GM12878 (cell line): Measurements from ENCODE around the gene APBB1IP. TPM values are rescaled to one million over a fixed set of nuclear protein-coding genes. Genes with fewer than 3 reads are reported as not detected.

Source experiments
- CUX1 ChIP-seq: IDR thresholded peaks from 2 replicates; pipeline ENCODE4 v1.6.1; 2012; ENCODE audit warnings: improper control_type of control experiment, low read depth, low read length; ENCODE audit not compliant: insufficient replicate concordance
- E4F1 ChIP-seq: fragments of 450-650 bp; IDR thresholded peaks from 2 replicates; pipeline ENCODE4 v1.6.1; 2018; ENCODE audit warnings: borderline replicate concordance, mild to moderate bottlenecking; ENCODE audit not compliant: partially characterized antibody
- HCFC1 ChIP-seq: fragments of 150-350 bp; IDR thresholded peaks from 2 replicates; pipeline ENCODE4 v1.6.1; 2014; ENCODE audit warnings: low read length
- HDAC6 ChIP-seq: fragments of 200-600 bp; sonication (generic); IDR thresholded peaks from one replicate; pipeline ENCODE4 v1.8.0; 2017; ENCODE audit warnings: antibody characterized with exemption; ENCODE audit not compliant: unreplicated experiment
- JUND ChIP-seq: IDR thresholded peaks from 2 replicates; pipeline ENCODE4 v1.6.1; 2012; ENCODE audit warnings: low read depth, mild to moderate bottlenecking, low read length, improper control_type of control experiment, moderate library complexity
- NBN ChIP-seq: fragments of 450-650 bp; IDR thresholded peaks from 2 replicates; pipeline ENCODE4 v1.6.1; 2016
- NR2C2 ChIP-seq: IDR thresholded peaks from 2 replicates; pipeline ENCODE4 v1.6.1; 2011; ENCODE audit warnings: borderline replicate concordance, low read depth; ENCODE audit not compliant: control insufficient read depth, insufficient read length
- PML ChIP-seq: IDR thresholded peaks from 2 replicates; pipeline ENCODE4 v1.6.1; 2012; ENCODE audit warnings: low read length, inconsistent platforms
- RBBP5 ChIP-seq: fragments of 200-600 bp; sonication (generic); conservative IDR thresholded peaks from 2 replicates; pipeline ENCODE4 v1.6.1; 2016
- SMARCA5 ChIP-seq: fragments of 450-650 bp; IDR thresholded peaks from 2 replicates; pipeline ENCODE4 v1.6.1; 2017; ENCODE audit warnings: mild to moderate bottlenecking
- SMC3 ChIP-seq: IDR thresholded peaks from 2 replicates; pipeline ENCODE4 v1.6.1; 2011; ENCODE audit warnings: low read length, improper control_type of control experiment, borderline replicate concordance
- SP1 ChIP-seq: IDR thresholded peaks from one replicate; pipeline ENCODE4 v1.6.1; 2011; ENCODE audit warnings: low read depth, low read length
- SRF ChIP-seq, 2 experiments: IDR thresholded peaks; 2 replicates each; pipeline ENCODE4 v1.6.1; 2011; ENCODE audit warnings: low read depth in 2 of 2, low read length in 2 of 2, mild to moderate bottlenecking in 1 of 2, moderate library complexity in 1 of 2
- TCF7 ChIP-seq: IDR thresholded peaks from 2 replicates; pipeline ENCODE4 v1.6.1; 2014; ENCODE audit warnings: antibody characterized with exemption, borderline replicate concordance
- ZBTB11 ChIP-seq: fragments of 450-650 bp; formaldehyde crosslinking; IDR thresholded peaks from 2 replicates; pipeline ENCODE4 v1.5.0; 2022; ENCODE audit warnings: mild to moderate bottlenecking, missing genetic modification characterization
- ZNF24 ChIP-seq: fragments of 450-650 bp; IDR thresholded peaks from 2 replicates; pipeline ENCODE4 v1.6.1; 2017; ENCODE audit warnings: antibody characterized with exemption, mild to moderate bottlenecking
- polyA plus RNA-seq, 11 experiments: library from polyadenylated mRNA; depleted of rRNA in 4 of 11; unstranded in 6 of 11; stranded (reverse) in 5 of 11; fragments of >200 nt; fragmentation: Nextera tagmentation in 4 of 11; fragmentation: Illumina TruSeq in 1 of 11; extraction: Ambion mirVana in 4 of 11; extraction: Trizol in 1 of 11; gene quantifications; 1 replicate in 1 of 11; 2 replicates in 10 of 11; pipeline versions ENCODE4 v1.2.1 to v1.2.3, GENCODE V29; 2011 to 2016; ENCODE audit warnings: inconsistent platforms in 2 of 11, missing spikeins in 2 of 11, low read depth in 1 of 11
- total RNA-seq, 4 experiments: library from RNA; depleted of rRNA in 3 of 4; stranded (reverse); fragments of >200 nt in 3 of 4; fragmentation: Illumina TruSeq in 1 of 4; extraction: Trizol in 1 of 4; gene quantifications; 2 replicates each; pipeline versions ENCODE4 v1.2.1 to v1.2.3, GENCODE V29; 2013 to 2021
- TF ChIP-seq, protein P1 (sequence below): fragments of 450-650 bp; IDR thresholded peaks from 2 replicates; pipeline ENCODE4 v1.6.1; 2016; ENCODE audit warnings: mild to moderate bottlenecking

Gene APBB1IP
- total and polyA plus RNA-seq, 10 of the 15 experiments (the other 5 are each of a cell fraction or from before 2014, with no cell fraction given) = 7.3 to 67.4 (median 19.9) TPM

- no peak for TF ChIP-seq HDAC6
- TF ChIP-seq SMARCA5 = no peak
- TF ChIP-seq NR2C2 = no peak
- peak; percentile 62 for TF ChIP-seq CUX1
- no peak for TF ChIP-seq RBBP5
- TF ChIP-seq SMC3 = no peak; the same call in 1 of the 2 replicates
- 0 out of 4 replicates have a peak, but pooled peaks of 1 of the 2 experiments have one; percentile 13 for TF ChIP-seq SRF (IDR thresholded peaks at IDR 0.05; ENCODE audit: low read depth in 2 of 2, low read length in 2 of 2)
- no peak; the same call in 1 of the 2 replicates for TF ChIP-seq ZNF24
- TF ChIP-seq, protein P1, sequence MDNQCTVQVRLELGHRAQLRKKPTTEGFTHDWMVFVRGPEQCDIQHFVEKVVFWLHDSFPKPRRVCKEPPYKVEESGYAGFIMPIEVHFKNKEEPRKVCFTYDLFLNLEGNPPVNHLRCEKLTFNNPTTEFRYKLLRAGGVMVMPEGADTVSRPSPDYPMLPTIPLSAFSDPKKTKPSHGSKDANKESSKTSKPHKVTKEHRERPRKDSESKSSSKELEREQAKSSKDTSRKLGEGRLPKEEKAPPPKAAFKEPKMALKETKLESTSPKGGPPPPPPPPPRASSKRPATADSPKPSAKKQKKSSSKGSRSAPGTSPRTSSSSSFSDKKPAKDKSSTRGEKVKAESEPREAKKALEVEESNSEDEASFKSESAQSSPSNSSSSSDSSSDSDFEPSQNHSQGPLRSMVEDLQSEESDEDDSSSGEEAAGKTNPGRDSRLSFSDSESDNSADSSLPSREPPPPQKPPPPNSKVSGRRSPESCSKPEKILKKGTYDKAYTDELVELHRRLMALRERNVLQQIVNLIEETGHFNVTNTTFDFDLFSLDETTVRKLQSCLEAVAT = peak; percentile 50; the same call in 1 of the 2 replicates
- no peak for TF ChIP-seq HCFC1
- TF ChIP-seq PML = peak; percentile 53; the same call in 1 of the 2 replicates
- peak; percentile 10; the same call in 1 of the 2 replicates for TF ChIP-seq TCF7
- TF ChIP-seq JUND = peak; percentile 76; the same call in 1 of the 2 replicates
- peak; percentile 29 for TF ChIP-seq SP1
- peak; percentile 69; the same call in 1 of the 2 replicates for TF ChIP-seq NBN
- TF ChIP-seq E4F1 = no peak
- TF ChIP-seq ZBTB11 (CRISPR knock-in tag) = no peak
These were observed 49.1 kb downstream of the APBB1IP start (continued) for GRCh38 chr10:26486990-26487850.
